ENCODE results near the gene SKAP1.

SKAP1 gene

DNA sequence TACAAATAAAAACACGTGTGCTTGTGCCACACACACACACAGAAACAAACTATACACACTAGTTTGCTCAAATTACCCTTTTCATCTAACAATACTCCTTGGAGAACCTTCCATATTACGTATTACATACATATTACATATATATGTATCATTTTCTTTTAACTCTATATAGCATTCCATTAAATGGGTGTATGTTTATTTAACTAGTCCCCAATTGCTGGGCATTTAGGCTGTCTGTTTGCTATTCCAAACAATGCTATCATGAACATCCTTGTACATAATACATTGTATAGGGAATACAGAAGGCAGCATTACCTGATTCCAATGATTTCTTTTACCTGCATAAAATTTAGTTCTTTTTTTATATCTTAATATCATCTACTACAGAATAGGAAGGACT lies 73.1 kb downstream of the SKAP1 start (continued):
- TF ChIP-seq, protein P1, sequence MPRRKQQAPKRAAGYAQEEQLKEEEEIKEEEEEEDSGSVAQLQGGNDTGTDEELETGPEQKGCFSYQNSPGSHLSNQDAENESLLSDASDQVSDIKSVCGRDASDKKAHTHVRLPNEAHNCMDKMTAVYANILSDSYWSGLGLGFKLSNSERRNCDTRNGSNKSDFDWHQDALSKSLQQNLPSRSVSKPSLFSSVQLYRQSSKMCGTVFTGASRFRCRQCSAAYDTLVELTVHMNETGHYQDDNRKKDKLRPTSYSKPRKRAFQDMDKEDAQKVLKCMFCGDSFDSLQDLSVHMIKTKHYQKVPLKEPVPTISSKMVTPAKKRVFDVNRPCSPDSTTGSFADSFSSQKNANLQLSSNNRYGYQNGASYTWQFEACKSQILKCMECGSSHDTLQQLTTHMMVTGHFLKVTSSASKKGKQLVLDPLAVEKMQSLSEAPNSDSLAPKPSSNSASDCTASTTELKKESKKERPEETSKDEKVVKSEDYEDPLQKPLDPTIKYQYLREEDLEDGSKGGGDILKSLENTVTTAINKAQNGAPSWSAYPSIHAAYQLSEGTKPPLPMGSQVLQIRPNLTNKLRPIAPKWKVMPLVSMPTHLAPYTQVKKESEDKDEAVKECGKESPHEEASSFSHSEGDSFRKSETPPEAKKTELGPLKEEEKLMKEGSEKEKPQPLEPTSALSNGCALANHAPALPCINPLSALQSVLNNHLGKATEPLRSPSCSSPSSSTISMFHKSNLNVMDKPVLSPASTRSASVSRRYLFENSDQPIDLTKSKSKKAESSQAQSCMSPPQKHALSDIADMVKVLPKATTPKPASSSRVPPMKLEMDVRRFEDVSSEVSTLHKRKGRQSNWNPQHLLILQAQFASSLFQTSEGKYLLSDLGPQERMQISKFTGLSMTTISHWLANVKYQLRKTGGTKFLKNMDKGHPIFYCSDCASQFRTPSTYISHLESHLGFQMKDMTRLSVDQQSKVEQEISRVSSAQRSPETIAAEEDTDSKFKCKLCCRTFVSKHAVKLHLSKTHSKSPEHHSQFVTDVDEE (CRISPR knock-in tag; IDR thresholded peaks at IDR 0.05), result no peak
- TF ChIP-seq ZFP30 (CRISPR knock-in tag; IDR thresholded peaks at IDR 0.05), result no peak
- TF ChIP-seq CSDC2 (CRISPR knock-in tag; IDR thresholded peaks at IDR 0.05), result no peak
- no peak for TF ChIP-seq TCF4 (CRISPR knock-in tag; IDR thresholded peaks at IDR 0.05; ENCODE audit: borderline replicate concordance)
- no peak for TF ChIP-seq ZNF8 (CRISPR knock-in tag; IDR thresholded peaks at IDR 0.05)

DNA sequence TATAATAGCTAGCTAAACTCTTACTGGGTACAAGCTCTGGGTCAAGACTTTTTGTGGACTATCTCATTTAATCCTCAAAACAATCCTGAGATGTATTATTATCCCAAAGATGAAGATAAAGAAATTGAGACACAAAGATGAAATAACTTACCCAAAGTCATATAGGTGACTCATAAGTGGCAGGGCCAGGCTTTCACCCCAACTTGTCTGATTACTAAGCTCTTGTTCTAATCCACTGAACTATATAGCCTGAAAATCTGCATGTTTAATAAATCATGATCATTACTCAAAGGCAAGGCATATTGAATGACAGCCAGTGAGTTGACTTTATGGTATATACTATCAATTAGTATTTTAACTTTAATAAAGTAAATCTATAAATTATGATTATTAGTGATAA lies 77.4 kb downstream of the SKAP1 start:
- no peak for ATAC-seq
- TF ChIP-seq PPARA (CRISPR knock-in tag; IDR thresholded peaks at IDR 0.05; ENCODE audit: borderline replicate concordance) (no peak), TCF4 (CRISPR knock-in tag; IDR thresholded peaks at IDR 0.05; ENCODE audit: borderline replicate concordance) (no peak)
- TF ChIP-seq, protein P2, sequence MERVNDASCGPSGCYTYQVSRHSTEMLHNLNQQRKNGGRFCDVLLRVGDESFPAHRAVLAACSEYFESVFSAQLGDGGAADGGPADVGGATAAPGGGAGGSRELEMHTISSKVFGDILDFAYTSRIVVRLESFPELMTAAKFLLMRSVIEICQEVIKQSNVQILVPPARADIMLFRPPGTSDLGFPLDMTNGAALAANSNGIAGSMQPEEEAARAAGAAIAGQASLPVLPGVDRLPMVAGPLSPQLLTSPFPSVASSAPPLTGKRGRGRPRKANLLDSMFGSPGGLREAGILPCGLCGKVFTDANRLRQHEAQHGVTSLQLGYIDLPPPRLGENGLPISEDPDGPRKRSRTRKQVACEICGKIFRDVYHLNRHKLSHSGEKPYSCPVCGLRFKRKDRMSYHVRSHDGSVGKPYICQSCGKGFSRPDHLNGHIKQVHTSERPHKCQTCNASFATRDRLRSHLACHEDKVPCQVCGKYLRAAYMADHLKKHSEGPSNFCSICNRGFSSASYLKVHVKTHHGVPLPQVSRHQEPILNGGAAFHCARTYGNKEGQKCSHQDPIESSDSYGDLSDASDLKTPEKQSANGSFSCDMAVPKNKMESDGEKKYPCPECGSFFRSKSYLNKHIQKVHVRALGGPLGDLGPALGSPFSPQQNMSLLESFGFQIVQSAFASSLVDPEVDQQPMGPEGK (CRISPR knock-in tag; IDR thresholded peaks at IDR 0.05; ENCODE audit: borderline replicate concordance), result no peak
- TF ChIP-seq, protein P3, sequence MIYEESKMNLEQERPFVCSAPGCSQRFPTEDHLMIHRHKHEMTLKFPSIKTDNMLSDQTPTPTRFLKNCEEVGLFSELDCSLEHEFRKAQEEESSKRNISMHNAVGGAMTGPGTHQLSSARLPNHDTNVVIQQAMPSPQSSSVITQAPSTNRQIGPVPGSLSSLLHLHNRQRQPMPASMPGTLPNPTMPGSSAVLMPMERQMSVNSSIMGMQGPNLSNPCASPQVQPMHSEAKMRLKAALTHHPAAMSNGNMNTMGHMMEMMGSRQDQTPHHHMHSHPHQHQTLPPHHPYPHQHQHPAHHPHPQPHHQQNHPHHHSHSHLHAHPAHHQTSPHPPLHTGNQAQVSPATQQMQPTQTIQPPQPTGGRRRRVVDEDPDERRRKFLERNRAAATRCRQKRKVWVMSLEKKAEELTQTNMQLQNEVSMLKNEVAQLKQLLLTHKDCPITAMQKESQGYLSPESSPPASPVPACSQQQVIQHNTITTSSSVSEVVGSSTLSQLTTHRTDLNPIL (CRISPR knock-in tag; IDR thresholded peaks at IDR 0.05; ENCODE audit: low read depth), result no peak

DNA sequence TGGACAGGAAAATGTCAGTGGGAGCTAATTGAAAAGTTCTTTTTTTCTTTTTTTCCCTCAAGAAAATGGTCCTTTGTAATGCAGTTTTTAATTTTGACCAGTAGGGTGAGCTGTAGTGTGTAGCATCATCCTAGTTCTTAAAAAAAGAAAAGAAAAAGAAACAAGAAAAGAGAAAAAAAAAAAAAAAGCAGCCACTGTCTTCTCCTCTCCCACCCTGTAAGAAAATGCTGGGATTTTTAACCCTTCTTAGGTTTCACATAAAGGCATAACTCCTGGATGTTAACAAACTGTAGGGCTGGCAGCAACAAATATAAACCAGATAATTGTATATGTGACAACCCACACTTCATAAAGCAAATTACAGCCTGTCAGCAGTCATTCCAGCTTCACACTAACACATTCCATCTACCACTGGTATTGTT lies 78.1 kb downstream of the SKAP1 start:
- ATAC-seq, result peak; percentile 42; the same call in 1 of the 3 replicates
- TF ChIP-seq, protein P2 (CRISPR knock-in tag; IDR thresholded peaks at IDR 0.05; ENCODE audit: borderline replicate concordance), result no peak
- TF ChIP-seq BACH2 (CRISPR knock-in tag; IDR thresholded peaks at IDR 0.05; ENCODE audit: borderline replicate concordance), result no peak
- TF ChIP-seq ISL1 (CRISPR knock-in tag; IDR thresholded peaks at IDR 0.05), result no peak
- no peak for TF ChIP-seq RARB (CRISPR knock-in tag; IDR thresholded peaks at IDR 0.05)
- no peak for TF ChIP-seq ESRRG (CRISPR knock-in tag; IDR thresholded peaks at IDR 0.05)
- TF ChIP-seq ZNF565 (CRISPR knock-in tag; conservative IDR thresholded peaks at IDR 0.05; ENCODE audit: low read depth), result no peak
- TF ChIP-seq ZFP30 (CRISPR knock-in tag; IDR thresholded peaks at IDR 0.05), result no peak
- no peak for TF ChIP-seq OSR1 (CRISPR knock-in tag; IDR thresholded peaks at IDR 0.05)
- TF ChIP-seq CSDC2 (CRISPR knock-in tag; IDR thresholded peaks at IDR 0.05), result no peak
- TF ChIP-seq ARNTL (CRISPR knock-in tag; IDR thresholded peaks at IDR 0.05; ENCODE audit: borderline replicate concordance, low read depth), result no peak
- TF ChIP-seq ZNF70 (CRISPR knock-in tag; IDR thresholded peaks at IDR 0.05), result no peak
- TF ChIP-seq, protein P4, sequence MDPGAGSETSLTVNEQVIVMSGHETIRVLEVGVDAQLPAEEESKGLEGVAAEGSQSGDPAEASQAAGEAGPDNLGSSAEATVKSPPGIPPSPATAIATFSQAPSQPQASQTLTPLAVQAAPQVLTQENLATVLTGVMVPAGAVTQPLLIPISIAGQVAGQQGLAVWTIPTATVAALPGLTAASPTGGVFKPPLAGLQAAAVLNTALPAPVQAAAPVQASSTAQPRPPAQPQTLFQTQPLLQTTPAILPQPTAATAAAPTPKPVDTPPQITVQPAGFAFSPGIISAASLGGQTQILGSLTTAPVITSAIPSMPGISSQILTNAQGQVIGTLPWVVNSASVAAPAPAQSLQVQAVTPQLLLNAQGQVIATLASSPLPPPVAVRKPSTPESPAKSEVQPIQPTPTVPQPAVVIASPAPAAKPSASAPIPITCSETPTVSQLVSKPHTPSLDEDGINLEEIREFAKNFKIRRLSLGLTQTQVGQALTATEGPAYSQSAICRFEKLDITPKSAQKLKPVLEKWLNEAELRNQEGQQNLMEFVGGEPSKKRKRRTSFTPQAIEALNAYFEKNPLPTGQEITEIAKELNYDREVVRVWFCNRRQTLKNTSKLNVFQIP (CRISPR knock-in tag; IDR thresholded peaks at IDR 0.05; ENCODE audit: borderline replicate concordance, low read depth), result no peak
- TF ChIP-seq PPARA (CRISPR knock-in tag; IDR thresholded peaks at IDR 0.05; ENCODE audit: borderline replicate concordance), result no peak
- TF ChIP-seq, protein P5, sequence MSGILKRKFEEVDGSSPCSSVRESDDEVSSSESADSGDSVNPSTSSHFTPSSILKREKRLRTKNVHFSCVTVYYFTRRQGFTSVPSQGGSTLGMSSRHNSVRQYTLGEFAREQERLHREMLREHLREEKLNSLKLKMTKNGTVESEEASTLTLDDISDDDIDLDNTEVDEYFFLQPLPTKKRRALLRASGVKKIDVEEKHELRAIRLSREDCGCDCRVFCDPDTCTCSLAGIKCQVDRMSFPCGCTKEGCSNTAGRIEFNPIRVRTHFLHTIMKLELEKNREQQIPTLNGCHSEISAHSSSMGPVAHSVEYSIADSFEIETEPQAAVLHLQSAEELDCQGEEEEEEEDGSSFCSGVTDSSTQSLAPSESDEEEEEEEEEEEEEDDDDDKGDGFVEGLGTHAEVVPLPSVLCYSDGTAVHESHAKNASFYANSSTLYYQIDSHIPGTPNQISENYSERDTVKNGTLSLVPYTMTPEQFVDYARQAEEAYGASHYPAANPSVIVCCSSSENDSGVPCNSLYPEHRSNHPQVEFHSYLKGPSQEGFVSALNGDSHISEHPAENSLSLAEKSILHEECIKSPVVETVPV (CRISPR knock-in tag; IDR thresholded peaks at IDR 0.05), result no peak
- TF ChIP-seq ZFP3 (CRISPR knock-in tag; IDR thresholded peaks at IDR 0.05), result no peak
- TF ChIP-seq TOX (CRISPR knock-in tag; IDR thresholded peaks at IDR 0.05; ENCODE audit: borderline replicate concordance), result no peak
- no peak for TF ChIP-seq ZC3H10 (CRISPR knock-in tag; IDR thresholded peaks at IDR 0.05)
- no peak for TF ChIP-seq TCF4 (CRISPR knock-in tag; IDR thresholded peaks at IDR 0.05; ENCODE audit: borderline replicate concordance)

Measured in SK-N-SH treated with all-trans-retinoic acid at 6 μM for 48 hours (cell line).